ENCODE results near the gene SRPK2. TPM values are rescaled to one million over a fixed set of nuclear protein-coding genes. Genes with fewer than 3 reads are reported as not detected.

SRPK2 gene
- total and polyA plus RNA-seq, 2 donors (not counting 1 experiment from before 2014, with no cell fraction given): 15.2 to 108 TPM

GRCh38 chr7:105096306-105096705 lies 292.4 kb downstream of the SRPK2 start:
- H3K4me3 ChIP-seq (ENCODE audit: control extremely low read depth in 1 of 5, extremely low read depth in 1 of 5, insufficient read depth in 1 of 5, low read depth in 2 of 5, low read length in 4 of 5): no peak overlapping the region
- peaks cover 13% of the 10 kb centered on the region for H3K79me2 ChIP-seq (ENCODE audit: control insufficient read depth, insufficient read depth, low read length)
- Mint-ChIP-seq H3K27ac (no peak overlapping the region), H3K4me3 (no peak overlapping the region), H3K27me3 (no peaks in the 10 kb centered on the region), H3K9me3 (ENCODE audit: insufficient read depth) (no peaks in the 10 kb centered on the region), H3K4me1 (peaks cover 13% of the 10 kb centered on the region)
- intact Hi-C loops (cut with micrococcal nuclease): loop anchor here (5.0 kb wide), 1 partner anchor 39 kb away; no protein-coding TSS in a partner anchor
- no peaks in the 10 kb centered on the region for H3K27me3 ChIP-seq (replicated peaks in 1 of 4; ENCODE audit: control extremely low read depth in 1 of 4, control insufficient read depth in 3 of 4, insufficient read depth in 4 of 4, low read length in 3 of 4)
- no peak for ATAC-seq (ENCODE audit: low read depth)
- WGBS (ENCODE audit: insufficient coverage): no CpG with 5 or more reads among the region's 3 CpGs
- H4K20me1 ChIP-seq (ENCODE audit: control insufficient read depth, insufficient read depth, low read length, poor library complexity, severe bottlenecking): no peaks in the 10 kb centered on the region
- no peak for TF ChIP-seq CTCF (IDR thresholded peaks at IDR 0.05)
- no peak for TF ChIP-seq EZH2 (IDR thresholded peaks at IDR 0.05; ENCODE audit: borderline replicate concordance, insufficient read depth, low read depth, low read length, poor library complexity, severe bottlenecking)
- H3K4me1 ChIP-seq (ENCODE audit: control insufficient read depth in 2 of 2, insufficient read depth in 2 of 2, low read length in 2 of 2): no peaks in the 10 kb centered on the region
- H3K4me2 ChIP-seq (replicated peaks; ENCODE audit: low read depth, low read length, poor library complexity, severe bottlenecking): no peak overlapping the region
- H3K9me3 ChIP-seq (ENCODE audit: control extremely low read depth in 1 of 3, control insufficient read depth in 2 of 3, insufficient read depth in 1 of 3, low read length in 2 of 3): no peaks in the 10 kb centered on the region
- CTCF ChIA-PET: interaction anchor here (1.9 kb wide), 1 partner anchor 115 kb away, joined by 4 read pairs; no protein-coding TSS in a partner anchor
- no peak for DNase-seq
- peaks cover 15 to 61% of the 10 kb centered on the region in 2 experiments for H3K36me3 ChIP-seq (replicated peaks in 1 of 2; ENCODE audit: control extremely low read depth in 1 of 2, control insufficient read depth in 1 of 2, extremely low read depth in 1 of 2, insufficient read depth in 2 of 2, low read length in 1 of 2)
- H2AFZ ChIP-seq (ENCODE audit: insufficient read depth, low read depth, low read length, poor library complexity, severe bottlenecking): no peak overlapping the region
- no peak overlapping the region for H3K27ac ChIP-seq (ENCODE audit: low read length in 2 of 2)
- POLR2A ChIA-PET: interaction anchor here (0.6 kb wide), 1 partner anchor 38 kb away, joined by 3 read pairs; no protein-coding TSS in a partner anchor
- no peak overlapping the region for H3K9ac ChIP-seq (ENCODE audit: low read length)

- TF ChIP-seq EZH2 (IDR thresholded peaks at IDR 0.05; ENCODE audit: borderline replicate concordance, insufficient read depth, low read depth, low read length, poor library complexity, severe bottlenecking) (no peak), CTCF (IDR thresholded peaks at IDR 0.05) (no peak)
- Mint-ChIP-seq H3K27ac (no peak overlapping the region), H3K9me3 (ENCODE audit: insufficient read depth) (no peaks in the 10 kb centered on the region), H3K4me1 (peaks cover 8% of the 10 kb centered on the region), H3K4me3 (no peak overlapping the region), H3K27me3 (no peaks in the 10 kb centered on the region)
- H3K9me3 ChIP-seq (ENCODE audit: control extremely low read depth in 1 of 3, control insufficient read depth in 2 of 3, insufficient read depth in 1 of 3, low read length in 2 of 3): no peaks in the 10 kb centered on the region
- H3K36me3 ChIP-seq (replicated peaks in 1 of 2; ENCODE audit: control extremely low read depth in 1 of 2, control insufficient read depth in 1 of 2, extremely low read depth in 1 of 2, insufficient read depth in 2 of 2, low read length in 1 of 2): peaks cover 8 to 71% of the 10 kb centered on the region in 2 experiments
- no peak for DNase-seq
- ATAC-seq (ENCODE audit: low read depth): no peak
- H2AFZ ChIP-seq (ENCODE audit: insufficient read depth, low read depth, low read length, poor library complexity, severe bottlenecking): no peak overlapping the region
- H4K20me1 ChIP-seq (ENCODE audit: control insufficient read depth, insufficient read depth, low read length, poor library complexity, severe bottlenecking): no peaks in the 10 kb centered on the region
- no peak overlapping the region for H3K27ac ChIP-seq (ENCODE audit: low read length in 2 of 2)
- H3K4me2 ChIP-seq (replicated peaks; ENCODE audit: low read depth, low read length, poor library complexity, severe bottlenecking): no peak overlapping the region
- no peaks in the 10 kb centered on the region for H3K27me3 ChIP-seq (replicated peaks in 1 of 4; ENCODE audit: control extremely low read depth in 1 of 4, control insufficient read depth in 3 of 4, insufficient read depth in 4 of 4, low read length in 3 of 4)
- no peak overlapping the region for H3K9ac ChIP-seq (ENCODE audit: low read length)
- no peaks in the 10 kb centered on the region for H3K4me1 ChIP-seq (ENCODE audit: control insufficient read depth in 2 of 2, insufficient read depth in 2 of 2, low read length in 2 of 2)
- intact Hi-C loops (cut with micrococcal nuclease): loop anchor here (5.0 kb wide), 1 partner anchor 38 kb away; no protein-coding TSS in a partner anchor
- ChIA-PET CTCF (interaction anchor here (1.9 kb wide), 1 partner anchor 114 kb away, joined by 4 read pairs; no protein-coding TSS in a partner anchor), POLR2A (no interaction called here)
- H3K4me3 ChIP-seq (ENCODE audit: control extremely low read depth in 1 of 5, extremely low read depth in 1 of 5, insufficient read depth in 1 of 5, low read depth in 2 of 5, low read length in 4 of 5): no peak overlapping the region
- H3K79me2 ChIP-seq (ENCODE audit: control insufficient read depth, insufficient read depth, low read length): peaks cover 13% of the 10 kb centered on the region
Measured at GRCh38 chr7:105094966-105095365, 293.8 kb downstream of the SRPK2 start.
